GM12873 (cell line): ENCODE measurements around the gene OSM.

Source experiments
- TF ChIP-seq, protein P1 (sequence below): IDR thresholded peaks from 2 replicates; pipeline ENCODE4 v1.5.1; 2012; ENCODE audit warnings: low read depth, mild to moderate bottlenecking, moderate library complexity, low read length, control low read depth; ENCODE audit not compliant: insufficient read depth; ENCODE audit errors: missing control alignments

OSM gene

DNA sequence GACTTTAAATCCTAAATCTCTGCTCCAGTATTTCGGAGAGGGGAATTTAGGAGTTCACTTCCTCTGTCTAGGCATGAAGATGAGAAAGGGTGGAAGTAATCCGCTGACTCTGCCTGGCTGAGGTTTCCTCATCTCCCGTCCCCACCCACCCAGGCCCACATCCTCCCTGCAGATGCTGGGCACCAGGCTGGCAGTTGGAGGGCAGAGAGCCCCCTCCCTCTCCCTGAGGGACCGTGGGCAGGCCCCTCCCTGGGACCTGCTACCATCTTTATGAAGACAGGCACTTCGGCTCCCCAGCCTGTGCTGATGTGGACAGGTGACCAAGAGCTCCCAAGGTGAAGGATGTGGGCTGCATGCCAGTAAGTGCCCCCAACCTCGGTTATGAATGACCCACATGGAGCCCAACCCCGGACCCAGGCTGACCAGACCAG is 16.0 kb upstream of the OSM start:
- TF ChIP-seq, protein P1, sequence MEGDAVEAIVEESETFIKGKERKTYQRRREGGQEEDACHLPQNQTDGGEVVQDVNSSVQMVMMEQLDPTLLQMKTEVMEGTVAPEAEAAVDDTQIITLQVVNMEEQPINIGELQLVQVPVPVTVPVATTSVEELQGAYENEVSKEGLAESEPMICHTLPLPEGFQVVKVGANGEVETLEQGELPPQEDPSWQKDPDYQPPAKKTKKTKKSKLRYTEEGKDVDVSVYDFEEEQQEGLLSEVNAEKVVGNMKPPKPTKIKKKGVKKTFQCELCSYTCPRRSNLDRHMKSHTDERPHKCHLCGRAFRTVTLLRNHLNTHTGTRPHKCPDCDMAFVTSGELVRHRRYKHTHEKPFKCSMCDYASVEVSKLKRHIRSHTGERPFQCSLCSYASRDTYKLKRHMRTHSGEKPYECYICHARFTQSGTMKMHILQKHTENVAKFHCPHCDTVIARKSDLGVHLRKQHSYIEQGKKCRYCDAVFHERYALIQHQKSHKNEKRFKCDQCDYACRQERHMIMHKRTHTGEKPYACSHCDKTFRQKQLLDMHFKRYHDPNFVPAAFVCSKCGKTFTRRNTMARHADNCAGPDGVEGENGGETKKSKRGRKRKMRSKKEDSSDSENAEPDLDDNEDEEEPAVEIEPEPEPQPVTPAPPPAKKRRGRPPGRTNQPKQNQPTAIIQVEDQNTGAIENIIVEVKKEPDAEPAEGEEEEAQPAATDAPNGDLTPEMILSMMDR: no peak

DNA sequence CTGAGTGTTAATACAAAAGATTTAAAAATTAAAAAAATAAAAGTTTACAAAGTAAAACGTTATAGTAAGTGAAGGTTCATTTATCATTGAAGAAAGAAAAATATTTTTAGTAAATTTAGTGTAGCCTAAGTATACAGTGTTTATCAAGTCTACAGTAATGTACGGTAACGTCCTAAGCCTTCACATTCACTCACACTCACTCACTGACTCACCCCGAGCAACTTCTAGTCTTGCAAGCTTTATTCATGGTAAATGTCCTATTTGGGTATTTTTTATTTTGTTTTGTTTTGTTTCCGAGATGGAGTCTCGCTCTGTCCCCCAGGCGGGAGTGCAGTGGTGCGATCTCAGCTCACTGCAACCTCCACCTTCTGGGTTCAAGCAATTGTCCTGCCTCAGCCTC is 13.9 kb upstream of the OSM start:
- TF ChIP-seq, protein P1: no peak

- TF ChIP-seq, protein P1: no peak
Observed at GRCh38 chr22:30279932-30280331, 13.3 kb upstream of the OSM start.

DNA sequence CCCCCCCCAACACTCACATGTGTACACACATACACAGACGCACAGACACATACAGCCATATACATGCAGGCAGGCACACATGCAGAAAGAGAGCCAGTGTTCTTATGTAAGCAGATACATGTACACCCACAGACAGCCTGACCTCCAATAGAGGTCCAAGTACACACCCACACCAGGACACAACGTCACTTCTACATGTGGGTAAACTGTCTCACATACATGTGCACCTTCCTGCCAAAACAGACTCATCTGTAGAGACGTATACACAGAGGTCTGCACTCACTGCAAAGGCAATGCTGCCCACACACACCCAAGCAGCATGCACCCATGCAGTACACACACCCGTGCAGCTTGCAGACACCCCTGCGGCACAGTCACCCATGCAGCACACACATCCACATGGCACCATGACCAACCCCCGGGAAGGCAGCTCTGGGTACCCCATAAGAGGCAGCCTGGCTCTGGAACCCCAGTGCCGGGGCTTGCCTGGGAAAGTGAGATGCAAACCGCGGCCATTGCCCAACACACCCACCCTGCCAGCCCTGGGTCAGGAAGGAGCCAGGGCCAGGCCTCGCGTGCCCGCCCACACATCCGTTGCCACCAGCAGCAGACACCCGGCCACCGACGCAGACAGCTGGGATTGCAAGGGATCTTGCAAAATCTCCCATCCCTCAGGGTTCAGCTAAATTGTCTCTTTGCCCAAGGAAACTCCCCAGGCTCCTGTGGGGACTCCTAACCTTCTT is 12.6 kb upstream of the OSM start:
- TF ChIP-seq, protein P1: no peak

GRCh38 chr22:30277547-30278344 is 11.1 kb upstream of the OSM start:
- TF ChIP-seq, protein P1: no peak

- TF ChIP-seq, protein P1: no peak
Observed at GRCh38 chr22:30276039-30276438, 9.4 kb upstream of the OSM start.

GRCh38 chr22:30275625-30276024 is 9.0 kb upstream of the OSM start:
- TF ChIP-seq, protein P1: no peak
